CD14-positive monocyte (primary cell): ENCODE measurements around the gene ASF1B. TPM values are rescaled to one million over a fixed set of nuclear protein-coding genes. Genes with fewer than 3 reads are reported as not detected.
"Not testable (repeated sequence)": the region's sequence is repeated elsewhere in the genome, so short reads cannot be mapped to it uniquely, and the experiment has no call there.

Source experiments
- DNase-seq, 3 donors: peaks; one replicate each; pipeline ENCODE4 v3.0.0-alpha.2; 2011 to 2022
- H2AFZ ChIP-seq: 2 replicates; pipeline ENCODE4 v1.6.0; 2012; ENCODE audit warnings: mild to moderate bottlenecking, low read depth, low read length, inconsistent platforms; ENCODE audit not compliant: insufficient read depth, poor library complexity, severe bottlenecking
- H3K27ac ChIP-seq, 2 donors: 1 replicate in 1 of 2; 2 replicates in 1 of 2; pipeline ENCODE4 v1.5.1; 2012 to 2013; ENCODE audit warnings: low read length in 2 of 2, control low read depth in 1 of 2, inconsistent platforms in 1 of 2, low read depth in 1 of 2, mild to moderate bottlenecking in 1 of 2
- H3K27me3 ChIP-seq, 2 donors: one replicate each; pipeline versions ENCODE4 v1.6.0 to v1.6.1; 2011 to 2013; ENCODE audit warnings: low read length in 2 of 2; ENCODE audit not compliant: control insufficient read depth in 2 of 2, insufficient read depth in 2 of 2
- H3K36me3 ChIP-seq, 2 donors: replicated peaks in 1 of 2; 1 replicate in 1 of 2; 2 replicates in 1 of 2; pipeline versions ENCODE4 v1.5.1 to v1.6.1; 2012 to 2013; ENCODE audit warnings: low read length in 2 of 2, control low read depth in 1 of 2, inconsistent platforms in 1 of 2, mild to moderate bottlenecking in 1 of 2; ENCODE audit not compliant: insufficient read depth in 2 of 2, control insufficient read depth in 1 of 2
- H3K4me1 ChIP-seq, 2 donors: 1 replicate in 1 of 2; 2 replicates in 1 of 2; pipeline versions ENCODE4 v1.5.1 to v1.6.1; 2012 to 2013; ENCODE audit warnings: low read length in 2 of 2, control low read depth in 1 of 2, inconsistent platforms in 1 of 2, mild to moderate bottlenecking in 1 of 2, moderate library complexity in 1 of 2; ENCODE audit not compliant: insufficient read depth in 2 of 2, control insufficient read depth in 1 of 2
- H3K4me2 ChIP-seq: replicated peaks from 2 replicates; pipeline ENCODE3; 2012; ENCODE audit warnings: low read length, moderate library complexity, mild to moderate bottlenecking; ENCODE audit not compliant: poor library complexity, severe bottlenecking; ENCODE audit errors: extremely low read depth
- H3K4me3 ChIP-seq, 3 experiments: fragments of 200-600 bp in 1 of 3; sonication (generic) in 1 of 3; replicated peaks in 1 of 3; 1 replicate in 2 of 3; 2 replicates in 1 of 3; pipeline ENCODE4 v1.5.1; 2011 to 2013; ENCODE audit warnings: low read length in 3 of 3, mild to moderate bottlenecking in 3 of 3, control low read depth in 2 of 3, low read depth in 2 of 3, inconsistent platforms in 1 of 3, moderate library complexity in 1 of 3
- H3K79me2 ChIP-seq: 2 replicates; pipeline ENCODE4 v1.6.0; 2012; ENCODE audit warnings: mild to moderate bottlenecking, control low read depth, inconsistent platforms, low read length, moderate library complexity; ENCODE audit not compliant: insufficient read depth
- H3K9ac ChIP-seq: 2 replicates; pipeline ENCODE4 v1.6.0; 2017; ENCODE audit warnings: low read length, mild to moderate bottlenecking; ENCODE audit not compliant: insufficient read depth, poor library complexity, severe bottlenecking
- H3K9me3 ChIP-seq, 2 donors: replicated peaks in 1 of 2; 1 replicate in 1 of 2; 2 replicates in 1 of 2; pipeline versions ENCODE4 v1.5.1 to v1.6.1; 2012 to 2013; ENCODE audit warnings: low read length in 2 of 2, control low read depth in 1 of 2; ENCODE audit not compliant: control insufficient read depth in 1 of 2, insufficient read depth in 1 of 2
- H4K20me1 ChIP-seq: 2 replicates; pipeline ENCODE4 v1.6.0; 2012; ENCODE audit warnings: mild to moderate bottlenecking, low read length, control low read depth, moderate library complexity; ENCODE audit not compliant: insufficient read depth
- H3K27ac Mint-ChIP-seq, 7 donors: one replicate each; pipeline ENCODE4 v1.8.0; 2020; ENCODE audit warnings: mild to moderate bottlenecking in 7 of 7, mixed read lengths in 7 of 7, moderate library complexity in 6 of 7, inconsistent platforms in 2 of 7
- H3K27me3 Mint-ChIP-seq, 3 donors: one replicate each; pipeline ENCODE4 v1.8.0; 2021 to 2022; ENCODE audit warnings: low read depth in 3 of 3, mild to moderate bottlenecking in 3 of 3, mixed read lengths in 3 of 3, moderate library complexity in 3 of 3, inconsistent platforms in 1 of 3
- H3K36me3 Mint-ChIP-seq, 2 donors: one replicate each; pipeline ENCODE4 v1.8.0; 2020; ENCODE audit warnings: mixed read lengths in 2 of 2, inconsistent platforms in 1 of 2, mild to moderate bottlenecking in 1 of 2
- H3K4me1 Mint-ChIP-seq: one replicate; pipeline ENCODE4 v1.8.0; 2020; ENCODE audit warnings: mild to moderate bottlenecking, mixed read lengths
- H3K4me3 Mint-ChIP-seq, 2 donors: one replicate each; pipeline ENCODE4 v1.8.0; 2020; ENCODE audit warnings: mild to moderate bottlenecking in 2 of 2, mixed read lengths in 2 of 2, moderate library complexity in 1 of 2
- H3K9me3 Mint-ChIP-seq, 7 donors: one replicate each; pipeline ENCODE4 v1.8.0; 2020 to 2022; ENCODE audit warnings: mixed read lengths in 7 of 7, mild to moderate bottlenecking in 6 of 7, moderate library complexity in 6 of 7, inconsistent platforms in 2 of 7
- CTCF ChIP-seq: fragments of 200-600 bp; IDR thresholded peaks from one replicate; pipeline ENCODE4 v1.8.0; 2022; ENCODE audit warnings: antibody characterized with exemption, mild to moderate bottlenecking
- WGBS: methylation state at CpG from one replicate; pipeline ENCODE4 v1.1.5; 2013; ENCODE audit warnings: missing lambda C conversion rate; ENCODE audit not compliant: insufficient coverage; 5-methylcytosine and 5-hydroxymethylcytosine counted together
- intact Hi-C, 2 donors: fragments of 100-400 bp; cut with micrococcal nuclease; formaldehyde crosslinking; loops; one replicate each; pipeline versions ENCODE4 v1.15.0 to v1.15.1; 2023
- polyA plus RNA-seq, 3 donors: library from polyadenylated mRNA; depleted of rRNA in 1 of 3; unstranded in 2 of 3; stranded (reverse) in 1 of 3; fragments of 300-500 nt in 2 of 3; fragments of >200 nt in 1 of 3; fragmentation: Illumina TruSeq in 2 of 3; gene quantifications; 1 replicate in 2 of 3; 2 replicates in 1 of 3; pipeline ENCODE4 v1.2.3, GENCODE V29; 2012 to 2021

ASF1B gene
- polyA plus RNA-seq, 3 donors = 6.3 to 13.4 (median 9.2) TPM

GRCh38 chr19:14182476-14182875 lies 46.1 kb upstream of the ASF1B start:
- peaks cover 0 to 6% (median 5%) of the 10 kb centered on the region in 3 donors for H3K27me3 Mint-ChIP-seq
- H3K36me3 Mint-ChIP-seq = no peaks in the 10 kb centered on the region
- H3K4me1 ChIP-seq = peaks cover 3% of the 10 kb centered on the region in 2 donors
- H2AFZ ChIP-seq = no peak overlapping the region
- H3K36me3 ChIP-seq = no peaks in the 10 kb centered on the region
- TF ChIP-seq CTCF = no peak
- no peak overlapping the region for H3K4me3 Mint-ChIP-seq
- H3K9me3 ChIP-seq = no peaks in the 10 kb centered on the region
- intact Hi-C loops = no loop called here
- no peaks in the 10 kb centered on the region for H3K79me2 ChIP-seq
- H3K9me3 Mint-ChIP-seq = no peaks in the 10 kb centered on the region
- no peaks in the 10 kb centered on the region for H3K27me3 ChIP-seq
- H3K27ac Mint-ChIP-seq = no peak overlapping the region
- H3K4me2 ChIP-seq = no peak overlapping the region
- 93% methylated on average over 5 of the region's 8 CpGs for WGBS
- peaks cover 3% of the 10 kb centered on the region for H3K4me1 Mint-ChIP-seq
- no peak for DNase-seq
- no peak overlapping the region for H3K27ac ChIP-seq
- H3K4me3 ChIP-seq = no peak overlapping the region
- H3K9ac ChIP-seq = no peak overlapping the region
- H4K20me1 ChIP-seq = no peaks in the 10 kb centered on the region

GRCh38 chr19:14181906-14182305 lies 45.5 kb upstream of the ASF1B start:
- H3K9me3 ChIP-seq = no peaks in the 10 kb centered on the region
- no peak overlapping the region for H3K27ac Mint-ChIP-seq
- peaks cover 0 to 3% of the 10 kb centered on the region in 2 donors for H3K36me3 Mint-ChIP-seq
- no peak overlapping the region for H2AFZ ChIP-seq
- WGBS = 89% methylated on average over 5 of the region's 6 CpGs
- no peak overlapping the region for H3K27ac ChIP-seq
- intact Hi-C loops = no loop called here
- H3K4me2 ChIP-seq = no peak overlapping the region
- DNase-seq = no peak
- H4K20me1 ChIP-seq = no peaks in the 10 kb centered on the region
- H3K4me1 ChIP-seq = no peaks in the 10 kb centered on the region
- no peaks in the 10 kb centered on the region for H3K36me3 ChIP-seq
- H3K79me2 ChIP-seq = no peaks in the 10 kb centered on the region
- no peak overlapping the region for H3K9ac ChIP-seq
- H3K9me3 Mint-ChIP-seq = no peaks in the 10 kb centered on the region
- no peaks in the 10 kb centered on the region for H3K27me3 ChIP-seq
- H3K4me3 Mint-ChIP-seq = no peak overlapping the region
- no peak overlapping the region for H3K4me3 ChIP-seq
- TF ChIP-seq CTCF = no peak
- no peaks in the 10 kb centered on the region for H3K4me1 Mint-ChIP-seq
- H3K27me3 Mint-ChIP-seq = peaks cover 0 to 4% (median 3%) of the 10 kb centered on the region in 3 donors

- H4K20me1 ChIP-seq, H3K27me3 Mint-ChIP-seq, H2AFZ ChIP-seq, H3K27ac ChIP-seq, H3K79me2 ChIP-seq, H3K36me3 ChIP-seq, H3K9ac ChIP-seq, H3K9me3 ChIP-seq, H3K9me3 Mint-ChIP-seq, H3K4me2 ChIP-seq, DNase-seq, H3K27ac Mint-ChIP-seq, H3K27me3 ChIP-seq, H3K4me3 Mint-ChIP-seq, H3K36me3 Mint-ChIP-seq, H3K4me1 Mint-ChIP-seq, H3K4me1 ChIP-seq, H3K4me3 ChIP-seq, intact Hi-C loops: not testable (repeated sequence)
- 97% methylated on average over 9 of the region's 12 CpGs for WGBS
Observed at GRCh38 chr19:14181199-14181598, 44.8 kb upstream of the ASF1B start.
